A673 (cell line): Measurements from ENCODE around the gene STAG1. TPM values are rescaled to one million over a fixed set of nuclear protein-coding genes. Genes with fewer than 3 reads are reported as not detected.

Experiments used
- BruUV-seq: library from RNA; stranded (reverse); fragments of 400-500 nt; replicated peaks from 2 replicates; lab custom pipeline; 2021; lab: Mats Ljungman, UMichigan
- CTCF ChIA-PET: fragments of 300-600 bp; sonication (Branson Sonifier 250); formaldehyde crosslinking; loops from one replicate; lab custom pipeline; 2022; ENCODE audit warnings: antibody characterized with exemption; lab: Charles Lee
- POLR2A ChIA-PET: fragments of 300-600 bp; sonication (Branson Sonifier 250); formaldehyde crosslinking; loops from one replicate; lab custom pipeline; 2022; ENCODE audit warnings: antibody characterized with exemption; ENCODE audit not compliant: low non-redundant PET; lab: Charles Lee
- DNase-seq: peaks from one replicate; pipeline ENCODE4 v3.0.0-alpha.2; 2015; ENCODE audit warnings: low spot score
- H3K27ac ChIP-seq: fragments of 200-600 bp; sonication (generic); 2 replicates; pipeline ENCODE4 v1.5.1; 2016; ENCODE audit warnings: mixed run types, low read depth, mild to moderate bottlenecking, mixed read lengths, antibody characterized with exemption, low read length; ENCODE audit not compliant: poor library complexity, severe bottlenecking
- H3K27me3 ChIP-seq: fragments of 200-600 bp; sonication (generic); replicated peaks from 2 replicates; pipeline ENCODE4 v1.6.1; 2017; ENCODE audit warnings: mixed run types, low read depth, mild to moderate bottlenecking, mixed read lengths, antibody characterized with exemption, low read length; ENCODE audit not compliant: insufficient read depth, poor library complexity
- H3K36me3 ChIP-seq: fragments of 200-600 bp; sonication (generic); 2 replicates; pipeline ENCODE4 v1.6.1; 2016; ENCODE audit warnings: mixed run types, mild to moderate bottlenecking, mixed read lengths, antibody characterized with exemption, low read length; ENCODE audit not compliant: insufficient read depth, poor library complexity, severe bottlenecking
- H3K4me1 ChIP-seq: fragments of 200-600 bp; sonication (generic); 2 replicates; pipeline ENCODE4 v1.6.1; 2017; ENCODE audit warnings: mixed run types, mild to moderate bottlenecking, mixed read lengths, antibody characterized with exemption, low read length; ENCODE audit not compliant: insufficient read depth, poor library complexity, severe bottlenecking
- H3K4me3 ChIP-seq: fragments of 200-600 bp; sonication (generic); 2 replicates; pipeline ENCODE4 v1.5.1; 2016; ENCODE audit warnings: low read depth, mixed run types, mild to moderate bottlenecking, mixed read lengths, low read length; ENCODE audit not compliant: poor library complexity, severe bottlenecking
- H3K9me3 ChIP-seq: fragments of 200-600 bp; sonication (generic); 2 replicates; pipeline ENCODE4 v1.6.1; 2016; ENCODE audit warnings: mixed run types, low read depth, mild to moderate bottlenecking, mixed read lengths, antibody characterized with exemption, low read length; ENCODE audit not compliant: poor library complexity, severe bottlenecking
- CTCF ChIP-seq: fragments of 300-800, 200-600 bp; sonication (generic); conservative IDR thresholded peaks from 2 replicates; pipeline ENCODE4 v1.5.1; 2017; ENCODE audit warnings: low read depth, mild to moderate bottlenecking, antibody characterized with exemption, low read length, moderate library complexity, mixed read lengths
- EZH2 ChIP-seq: fragments of 200-600 bp; sonication (generic); IDR thresholded peaks from 2 replicates; pipeline ENCODE4 v1.6.1; 2017; ENCODE audit warnings: borderline replicate concordance, low read depth, mild to moderate bottlenecking, mixed read lengths, antibody characterized with exemption, low read length; ENCODE audit not compliant: poor library complexity, severe bottlenecking
- intact Hi-C: fragments of 100-400 bp; cut with micrococcal nuclease; formaldehyde crosslinking; loops from one replicate; pipeline ENCODE4 v1.10.0; 2022; ENCODE audit not compliant: unreplicated experiment
- total RNA-seq: library from RNA; stranded (reverse); gene quantifications from 2 replicates; pipeline ENCODE4 v1.2.3, GENCODE V29; 2021

The STAG1 gene
- total RNA-seq, 1 experiment from 2014 or later, result 47.4 TPM

GRCh38 chr3:136387031-136387430 lies 365.1 kb downstream of the STAG1 start:
- ChIA-PET CTCF (interaction anchor here (2.2 kb wide), 1 partner anchor 365 kb away, joined by 7 read pairs; the partner anchor contains the start of gene STAG1), POLR2A (no interaction called here)
- BruUV-seq, result no TSS peak

GRCh38 chr3:136385457-136385856 lies 366.7 kb downstream of the STAG1 start:
- intact Hi-C loops, result no loop called here
- ChIA-PET POLR2A (no interaction called here), CTCF (interaction anchor here (1.0 kb wide), 1 partner anchor 628 kb away, joined by 3 read pairs; no protein-coding TSS in a partner anchor)
- H3K4me1 ChIP-seq, result no peaks in the 10 kb centered on the region
- TF ChIP-seq EZH2, result no peak
- TF ChIP-seq CTCF, result no peak
- no peaks in the 10 kb centered on the region for H3K9me3 ChIP-seq
- DNase-seq, result no peak
- BruUV-seq, result no TSS peak
- H3K4me3 ChIP-seq, result no peak overlapping the region
- no peak overlapping the region for H3K27ac ChIP-seq
- no peaks in the 10 kb centered on the region for H3K36me3 ChIP-seq
- H3K27me3 ChIP-seq, result no peaks in the 10 kb centered on the region

More at GRCh38 chr3:136387031-136387430, 365.1 kb downstream of the STAG1 start:
- H3K27ac ChIP-seq, result no peak overlapping the region
- no peak overlapping the region for H3K4me3 ChIP-seq
- H3K27me3 ChIP-seq, result no peaks in the 10 kb centered on the region
- H3K36me3 ChIP-seq, result no peaks in the 10 kb centered on the region
- no peaks in the 10 kb centered on the region for H3K4me1 ChIP-seq
- TF ChIP-seq EZH2, result no peak
- TF ChIP-seq CTCF, result no peak
- no peaks in the 10 kb centered on the region for H3K9me3 ChIP-seq
- intact Hi-C loops, result no loop called here
- DNase-seq, result no peak

- ChIA-PET CTCF (no interaction called here), POLR2A (interaction anchor here (0.6 kb wide), 1 partner anchor 14 kb away, joined by 3 read pairs; no protein-coding TSS in a partner anchor)
- no peaks in the 10 kb centered on the region for H3K9me3 ChIP-seq
- H3K4me1 ChIP-seq, result no peaks in the 10 kb centered on the region
- BruUV-seq, result no TSS peak
- TF ChIP-seq CTCF (no peak), EZH2 (no peak)
- no peaks in the 10 kb centered on the region for H3K36me3 ChIP-seq
- no peak overlapping the region for H3K4me3 ChIP-seq
- no peak for DNase-seq
- intact Hi-C loops, result no loop called here
- no peak overlapping the region for H3K27ac ChIP-seq
- H3K27me3 ChIP-seq, result no peaks in the 10 kb centered on the region
Observed at GRCh38 chr3:136381051-136381450, 371.1 kb downstream of the STAG1 start.
